ENCODE data around the gene CUL1.

DNA sequence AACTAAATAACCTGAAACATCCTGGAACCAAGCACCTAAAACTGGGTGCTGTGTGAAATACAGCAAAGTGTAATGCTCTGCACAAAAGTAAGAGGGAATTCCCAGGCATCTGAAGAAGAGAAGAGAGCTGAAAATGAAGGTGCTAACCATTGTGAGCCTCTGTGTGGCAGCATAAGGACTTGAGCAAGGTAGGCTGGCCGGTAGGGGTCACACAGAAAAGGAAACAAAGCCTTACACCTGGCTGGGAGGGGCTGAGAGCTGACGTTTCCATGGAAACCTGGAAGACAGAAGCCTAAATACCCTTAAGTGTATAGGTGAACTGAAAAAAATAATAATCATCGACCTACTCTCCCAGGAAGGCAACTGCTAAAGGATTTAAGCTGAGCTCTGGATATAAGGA lies 48.6 kb downstream of the CUL1 start:
- TF ChIP-seq POLR2A (IDR thresholded peaks at IDR 0.05) = no peak
- no peak for TF ChIP-seq CTCF (IDR thresholded peaks at IDR 0.05)

All from upper lobe of left lung (tissue), 4 donors.